RKO (cell line): ENCODE results near the gene BNC2.
A peak's percentile ranks its signal among the peaks of the same experiment; 100 is the strongest.

ENCODE experiments used
- DNase-seq: peaks from one replicate; pipeline ENCODE4 v3.0.0-alpha.2; 2016; ENCODE audit warnings: low spot score

Gene BNC2

GRCh38 chr9:16753256-16753655, 117.2 kb downstream of the BNC2 start:
- DNase-seq, result no peak

GRCh38 chr9:16752601-16753000, 117.9 kb downstream of the BNC2 start:
- no peak for DNase-seq

GRCh38 chr9:16750553-16750952, 119.9 kb downstream of the BNC2 start:
- no peak for DNase-seq

- no peak for DNase-seq
These were observed 125.1 kb downstream of the BNC2 start for GRCh38 chr9:16745359-16745758.

GRCh38 chr9:16744394-16744793, 126.1 kb downstream of the BNC2 start:
- no peak for DNase-seq

- no peak for DNase-seq
These were observed 127.1 kb downstream of the BNC2 start for GRCh38 chr9:16743375-16743774.

- no peak for DNase-seq
These were observed 135.5 kb downstream of the BNC2 start for GRCh38 chr9:16735001-16735400.

- DNase-seq, result no peak
These were observed 137.9 kb downstream of the BNC2 start for GRCh38 chr9:16732546-16732945.

- DNase-seq, result no peak
These were observed 140.3 kb downstream of the BNC2 start for GRCh38 chr9:16730162-16730561.

GRCh38 chr9:16729651-16730050, 140.8 kb downstream of the BNC2 start:
- no peak for DNase-seq

- DNase-seq, result no peak
These were observed 142.3 kb downstream of the BNC2 start for GRCh38 chr9:16728137-16728508.

- no peak for DNase-seq
These were observed 142.9 kb downstream of the BNC2 start for GRCh38 chr9:16727452-16728136.

GRCh38 chr9:16726718-16727451, 143.6 kb downstream of the BNC2 start:
- no peak for DNase-seq

GRCh38 chr9:16726029-16726428, 144.4 kb downstream of the BNC2 start:
- DNase-seq, result peak; percentile 27

- no peak for DNase-seq
These were observed 145.4 kb downstream of the BNC2 start for GRCh38 chr9:16725066-16725465.

- DNase-seq, result no peak
These were observed 148.5 kb downstream of the BNC2 start for GRCh38 chr9:16721972-16722371.

GRCh38 chr9:16720386-16720785, 150.1 kb downstream of the BNC2 start:
- DNase-seq, result no peak

GRCh38 chr9:16719921-16720320, 150.5 kb downstream of the BNC2 start:
- DNase-seq, result no peak

- no peak for DNase-seq
These were observed 151.5 kb downstream of the BNC2 start for GRCh38 chr9:16718952-16719351.

- DNase-seq, result peak; percentile 14
These were observed 152.2 kb downstream of the BNC2 start for GRCh38 chr9:16718296-16718695.

- no peak for DNase-seq
These were observed 153.9 kb downstream of the BNC2 start for GRCh38 chr9:16716601-16717000.

- no peak for DNase-seq
These were observed 155.1 kb downstream of the BNC2 start for GRCh38 chr9:16715404-16715803.

GRCh38 chr9:16712787-16713186, 157.7 kb downstream of the BNC2 start:
- no peak for DNase-seq

GRCh38 chr9:16710888-16711287, 159.6 kb downstream of the BNC2 start:
- DNase-seq, result no peak
